Activated CD4-positive, alpha-beta T cell treated with anti-CD3 and anti-CD28 coated beads, Interleukin-2, amount 50 U/mL, for 1 hour (primary cell): Measurements from ENCODE around the gene ZNF235.
"Not testable (repeated sequence)": the region's sequence is repeated elsewhere in the genome, so short reads cannot be mapped to it uniquely, and the experiment has no call there.

Experiments used
- DNase-seq: peaks from one replicate; pipeline ENCODE4 v3.0.0-alpha.2; 2020

The ZNF235 gene

DNA sequence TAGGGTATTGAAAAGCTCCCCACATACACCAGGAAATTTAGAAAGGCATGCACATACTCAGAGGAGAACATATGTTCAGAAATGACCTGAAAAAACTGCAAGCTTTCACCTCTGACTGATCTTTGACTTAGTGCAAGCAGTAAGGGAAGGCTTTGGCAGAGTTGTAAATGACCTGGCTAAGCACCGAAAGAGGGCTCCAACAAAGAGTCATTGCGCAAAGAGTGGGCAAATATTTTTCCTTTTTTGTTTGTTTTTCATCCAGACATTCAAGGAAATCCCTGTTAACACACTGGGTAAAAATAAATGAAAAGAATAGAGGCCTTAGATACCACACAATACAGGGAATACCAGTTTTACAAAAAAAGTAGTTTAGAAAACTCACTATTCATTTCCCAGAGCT, 50.3 kb downstream of the ZNF235 start:
- DNase-seq, result no peak

DNA sequence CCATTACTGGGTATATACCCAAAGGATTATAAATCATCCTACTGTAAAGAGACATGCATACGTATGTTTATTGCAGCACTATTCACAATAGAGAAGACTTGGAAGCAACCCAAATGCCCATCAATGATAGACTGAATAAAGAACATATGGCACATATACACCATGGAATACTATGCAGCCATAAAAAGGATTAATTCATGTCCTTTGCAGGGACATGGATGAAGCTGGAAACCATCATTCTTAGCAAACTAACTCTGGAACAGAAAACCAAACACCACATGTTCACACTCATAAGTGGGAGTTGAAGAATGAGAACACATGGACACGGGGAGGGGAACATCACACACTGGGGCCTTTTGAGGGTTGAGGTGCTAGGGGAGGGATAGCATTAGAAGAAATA, 51.4 kb downstream of the ZNF235 start:
- not testable (repeated sequence) for DNase-seq

DNA sequence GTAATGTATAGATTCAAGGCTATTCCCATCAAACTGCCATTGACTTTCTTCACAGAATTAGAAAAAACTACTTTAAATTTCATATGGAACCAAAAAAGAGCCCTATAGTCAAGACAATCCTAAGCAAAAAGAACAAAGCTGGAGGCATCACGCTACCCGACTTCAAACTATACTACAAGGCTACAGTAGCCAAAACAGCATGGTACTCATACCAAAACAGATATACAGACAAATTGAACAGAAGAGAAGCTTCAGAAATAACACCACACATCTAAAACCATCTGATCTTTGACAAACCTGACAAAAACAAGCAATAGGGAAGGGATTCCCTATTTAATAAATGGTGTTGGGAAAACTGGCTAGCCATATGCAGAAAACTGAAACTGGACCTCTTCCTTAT, 52.5 kb downstream of the ZNF235 start:
- DNase-seq, result not testable (repeated sequence)

DNA sequence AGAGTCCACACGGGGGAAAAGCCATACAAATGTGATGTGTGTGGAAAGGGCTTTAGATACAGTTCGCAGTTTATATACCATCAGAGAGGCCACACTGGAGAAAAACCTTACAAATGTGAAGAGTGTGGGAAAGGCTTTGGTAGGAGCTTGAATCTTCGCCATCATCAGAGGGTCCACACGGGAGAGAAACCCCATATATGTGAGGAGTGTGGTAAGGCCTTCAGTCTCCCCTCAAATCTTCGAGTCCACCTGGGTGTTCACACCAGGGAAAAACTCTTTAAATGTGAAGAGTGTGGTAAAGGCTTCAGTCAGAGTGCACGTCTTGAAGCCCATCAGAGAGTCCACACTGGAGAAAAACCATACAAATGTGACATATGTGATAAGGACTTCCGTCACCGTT, 68.4 kb downstream of the ZNF235 start:
- no peak for DNase-seq
